Stimulated activated CD4-positive, alpha-beta T cell treated with anti-CD3 and anti-CD28 coated beads, Interleukin-15, amount 100 ng/mL, for 48 hours (primary cell): ENCODE measurements around the gene PRSS53.
"Not testable (repeated sequence)": the region's sequence is repeated elsewhere in the genome, so short reads cannot be mapped to it uniquely, and the experiment has no call there.

ENCODE experiments used
- DNase-seq, 2 donors: peaks; one replicate each; pipeline ENCODE4 v3.0.0-alpha.2; 2020; ENCODE audit warnings: low read depth in 2 of 2

Gene PRSS53

DNA sequence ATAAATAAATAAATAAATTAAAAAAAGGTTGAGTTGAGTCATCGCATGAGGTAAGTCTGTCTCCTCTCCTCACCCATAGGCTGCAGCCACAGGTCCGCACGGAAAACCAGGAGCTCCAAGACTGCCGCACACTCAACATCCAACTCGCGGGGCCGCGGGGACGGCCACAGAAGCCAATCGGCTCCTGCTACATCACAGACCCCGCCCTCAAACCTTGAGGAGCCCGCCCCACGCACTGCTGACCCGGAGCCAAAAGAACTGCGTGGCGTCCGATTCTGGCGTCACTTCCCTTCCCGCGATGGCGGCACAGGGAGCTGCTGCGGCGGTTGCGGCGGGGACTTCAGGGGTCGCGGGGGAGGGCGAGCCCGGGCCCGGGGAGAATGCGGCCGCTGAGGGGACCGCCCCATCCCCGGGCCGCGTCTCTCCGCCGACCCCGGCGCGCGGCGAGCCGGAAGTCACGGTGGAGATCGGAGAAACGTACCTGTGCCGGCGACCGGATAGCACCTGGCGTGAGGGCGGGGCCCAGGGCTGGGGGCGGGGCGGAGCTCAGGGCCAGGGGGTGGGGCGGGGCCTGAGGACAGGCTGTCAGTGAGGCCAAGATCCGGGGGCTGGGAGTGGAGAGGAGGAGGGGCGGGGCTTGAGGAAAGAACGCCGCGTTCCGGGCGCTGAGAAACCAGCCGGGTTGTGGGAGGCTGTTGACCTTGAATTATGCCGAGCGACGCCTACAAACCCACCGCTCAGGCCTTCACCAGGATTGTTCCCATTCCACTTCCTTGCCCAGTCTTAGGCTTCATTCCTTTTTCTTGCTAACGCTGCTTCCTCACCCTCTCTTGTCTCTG is 28.9 kb upstream of the PRSS53 start, which contains the start of gene KAT8:
Gene KAT8, plus strand, starts transcription at position 281 of the 839 bp plus-strand sequence. Its CDS starts 18 bp downstream, at position 299.
- peak; percentile 97 to 98 for DNase-seq

DNA sequence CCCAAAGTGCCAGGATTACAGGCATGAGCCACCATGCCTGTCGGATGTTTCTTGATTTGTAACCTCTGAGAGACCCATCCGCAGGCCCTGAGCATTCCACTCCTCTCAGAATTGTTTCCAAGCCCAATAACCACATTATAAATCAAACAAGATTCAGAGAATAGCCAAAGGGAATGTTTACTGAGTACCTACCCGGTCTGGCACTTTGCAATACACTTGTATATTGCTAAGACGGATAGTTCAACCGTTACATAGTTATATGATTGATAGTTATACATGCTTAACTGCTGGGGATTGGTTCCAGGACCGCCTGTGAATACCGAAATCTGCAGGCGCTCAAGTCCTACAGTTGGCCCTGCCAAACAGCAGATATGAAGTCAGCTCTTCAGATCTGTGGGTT is 25.7 kb upstream of the PRSS53 start:
- DNase-seq: no peak

DNA sequence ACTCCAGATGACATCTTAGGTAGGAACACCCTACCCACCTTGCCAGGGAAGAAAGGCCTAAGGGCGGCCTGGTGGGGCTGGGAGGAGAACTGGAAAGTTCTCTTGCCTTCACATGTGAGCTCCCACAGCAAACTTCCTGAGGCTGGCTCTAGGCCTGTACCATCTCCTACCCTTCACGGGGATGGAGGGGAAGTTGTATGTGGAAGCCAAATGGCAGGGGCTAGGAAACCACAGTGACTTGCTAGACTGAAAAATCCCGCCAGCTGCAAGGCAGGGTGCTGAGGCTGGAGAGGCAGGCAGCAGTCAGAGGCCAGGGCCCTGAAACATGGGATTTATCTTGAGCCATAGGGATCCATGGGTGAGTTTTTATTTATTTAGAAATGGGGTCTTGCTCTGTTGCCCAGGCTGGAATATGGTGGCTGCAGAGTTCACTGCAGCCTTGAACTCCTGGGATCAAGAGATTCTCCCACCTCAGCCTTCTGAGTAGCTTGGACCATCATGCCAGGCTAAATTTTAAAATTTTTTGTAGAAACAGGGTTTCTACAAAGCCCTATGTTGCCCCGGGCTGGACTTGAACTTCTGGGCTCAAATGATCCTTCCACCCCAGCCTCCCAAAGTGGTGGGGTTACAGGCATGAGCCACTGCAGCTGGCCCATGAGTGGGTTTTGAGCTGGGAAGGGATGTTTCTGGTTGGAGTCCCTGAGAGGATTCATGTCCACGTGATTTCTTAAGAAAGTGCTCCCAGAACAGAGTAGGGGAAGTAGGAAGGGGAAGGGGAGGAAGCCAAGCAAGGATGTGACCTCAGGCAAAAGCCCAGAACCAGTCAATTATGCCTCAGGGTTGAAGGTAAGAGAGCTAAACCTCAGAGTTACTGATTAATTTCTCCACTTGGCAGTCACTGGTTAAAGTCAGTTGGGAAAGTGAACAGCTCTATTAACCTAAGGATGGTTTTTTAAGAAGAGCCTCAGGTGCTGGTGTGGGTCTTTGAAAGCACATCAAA is 24.7 kb upstream of the PRSS53 start:
- no peak for DNase-seq

DNA sequence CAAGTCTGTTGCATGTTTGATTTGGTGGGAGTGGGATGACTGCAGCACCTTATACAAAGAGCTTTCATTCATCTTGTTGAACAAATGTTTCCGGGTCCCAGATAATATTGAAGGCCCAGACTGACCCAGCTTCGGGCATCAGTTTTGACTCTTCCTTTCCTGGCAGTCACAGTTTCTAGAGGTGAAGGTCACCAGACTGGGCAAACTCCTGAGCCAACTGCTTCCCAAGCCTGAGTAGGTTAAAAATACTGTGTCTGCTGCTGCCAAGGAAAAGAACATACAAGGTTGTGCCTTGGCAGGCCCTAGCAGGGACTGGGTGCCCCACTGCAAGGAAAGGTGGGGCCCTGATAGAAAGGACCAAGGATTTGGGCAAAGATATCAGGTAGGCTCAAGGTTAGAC is 24.0 kb upstream of the PRSS53 start:
- no peak for DNase-seq

DNA sequence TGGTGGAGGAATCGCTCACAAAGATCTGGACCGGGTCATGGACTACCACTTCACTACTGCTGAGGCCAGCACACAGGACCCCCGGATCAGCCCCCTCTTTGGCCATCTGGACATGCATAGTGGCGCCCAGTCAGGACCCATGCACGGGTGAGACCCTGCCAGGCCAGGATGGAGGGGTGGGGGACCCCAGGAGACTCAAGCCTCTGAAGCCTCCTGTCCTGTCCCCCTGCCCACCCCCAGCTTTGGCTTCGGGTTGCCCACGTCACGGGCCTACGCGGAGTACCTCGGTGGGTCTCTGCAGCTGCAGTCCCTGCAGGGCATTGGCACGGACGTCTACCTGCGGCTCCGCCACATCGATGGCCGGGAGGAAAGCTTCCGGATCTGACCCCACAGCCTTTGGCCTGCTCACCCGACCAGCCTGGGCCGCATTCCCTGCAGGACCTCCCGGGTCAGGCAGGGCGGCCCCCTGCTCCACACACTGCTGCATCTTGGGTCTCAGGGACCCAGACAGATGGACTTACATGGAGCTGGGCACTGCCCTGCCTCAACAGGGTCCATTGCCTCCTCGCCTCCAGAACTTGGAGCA is 23.2 kb upstream of the PRSS53 start:
- no peak for DNase-seq

DNA sequence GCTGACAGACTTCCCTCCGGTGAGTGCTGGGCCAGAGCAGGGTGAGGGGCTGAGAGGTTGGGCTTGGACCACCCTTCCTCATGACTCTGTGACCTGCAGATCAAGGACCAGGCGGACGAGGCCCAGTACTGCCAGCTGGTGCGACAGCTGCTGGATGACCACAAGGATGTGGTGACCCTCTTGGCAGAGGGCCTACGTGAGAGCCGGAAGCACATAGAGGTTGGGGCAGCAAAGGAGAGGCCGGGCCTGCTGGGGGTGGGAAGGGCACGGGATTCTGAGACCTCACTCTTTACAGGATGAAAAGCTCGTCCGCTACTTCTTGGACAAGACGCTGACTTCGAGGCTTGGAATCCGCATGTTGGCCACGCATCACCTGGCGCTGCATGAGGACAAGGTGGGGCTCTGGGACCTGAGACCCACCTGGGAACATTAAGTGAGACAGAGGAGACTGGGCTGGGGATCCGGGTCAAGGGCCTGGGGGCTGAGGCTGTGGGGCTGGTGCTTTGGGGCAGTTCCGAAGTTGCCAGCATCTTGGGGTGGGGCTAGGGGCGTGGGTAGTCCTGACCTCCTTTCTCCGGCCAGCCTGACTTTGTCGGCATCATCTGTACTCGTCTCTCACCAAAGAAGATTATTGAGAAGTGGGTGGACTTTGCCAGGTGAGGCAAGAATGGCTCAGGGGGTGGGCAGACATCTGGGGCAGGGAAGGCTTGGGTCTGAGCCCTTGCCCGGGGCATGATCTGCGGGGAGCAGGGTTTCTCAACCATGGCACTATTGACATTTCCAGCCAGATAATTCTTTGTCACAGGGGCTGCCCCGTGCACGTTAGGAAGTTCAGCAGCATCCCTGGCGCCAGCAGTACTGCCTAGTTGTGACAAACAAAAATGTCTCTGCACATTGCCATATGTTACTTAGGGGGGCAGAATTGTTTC is 21.6 kb upstream of the PRSS53 start:
- DNase-seq: no peak

DNA sequence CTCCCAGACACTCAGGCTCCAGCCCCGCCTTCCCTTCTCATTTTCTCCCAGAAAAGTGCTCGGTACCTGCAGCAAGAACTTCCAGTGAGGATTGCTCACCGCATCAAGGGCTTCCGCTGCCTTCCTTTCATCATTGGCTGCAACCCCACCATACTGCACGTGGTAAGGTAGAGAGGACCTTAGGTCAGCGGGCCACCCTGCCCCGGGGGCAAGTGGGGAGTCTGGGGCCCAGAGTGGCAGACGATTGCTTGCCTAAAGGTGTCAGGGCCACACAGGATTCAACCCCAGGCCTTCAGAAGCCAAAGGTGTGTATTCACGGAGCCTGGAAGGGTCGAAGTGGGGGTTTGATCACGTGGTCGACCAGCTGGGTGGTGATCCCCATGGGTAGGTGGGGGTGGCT is 20.9 kb upstream of the PRSS53 start:
- no peak for DNase-seq

DNA sequence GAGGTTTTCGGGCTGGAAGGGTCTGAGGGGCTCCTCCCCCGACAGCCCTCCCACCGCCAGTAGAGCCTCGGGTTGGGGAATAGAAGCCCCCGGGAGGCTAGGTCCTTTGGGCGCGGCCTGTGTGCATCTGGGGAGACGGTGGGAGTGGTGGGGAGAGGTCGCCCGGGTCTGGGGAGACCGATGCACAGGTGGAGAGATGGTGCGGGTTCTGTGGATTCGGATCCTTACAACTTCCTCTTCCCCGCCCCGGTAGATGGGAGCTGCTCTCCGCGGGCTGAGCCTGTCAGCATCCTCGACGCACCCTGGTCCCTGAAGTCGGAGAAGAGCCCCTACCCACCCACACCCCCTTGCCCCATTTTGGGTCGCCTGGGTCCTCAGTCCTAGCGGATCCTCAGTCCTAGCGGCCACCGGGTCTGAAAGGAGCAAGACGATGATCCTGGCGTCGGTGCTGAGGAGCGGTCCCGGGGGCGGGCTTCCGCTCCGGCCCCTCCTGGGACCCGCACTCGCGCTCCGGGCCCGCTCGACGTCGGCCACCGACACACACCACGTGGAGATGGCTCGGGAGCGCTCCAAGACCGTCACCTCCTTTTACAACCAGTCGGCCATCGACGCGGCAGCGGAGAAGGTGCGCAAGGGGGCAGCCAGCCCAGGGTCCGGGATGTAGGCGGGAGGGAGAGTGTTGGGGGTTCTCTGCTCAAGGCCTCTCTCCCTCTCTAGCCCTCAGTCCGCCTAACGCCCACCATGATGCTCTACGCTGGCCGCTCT is 20.2 kb upstream of the PRSS53 start:
- no peak for DNase-seq

DNA sequence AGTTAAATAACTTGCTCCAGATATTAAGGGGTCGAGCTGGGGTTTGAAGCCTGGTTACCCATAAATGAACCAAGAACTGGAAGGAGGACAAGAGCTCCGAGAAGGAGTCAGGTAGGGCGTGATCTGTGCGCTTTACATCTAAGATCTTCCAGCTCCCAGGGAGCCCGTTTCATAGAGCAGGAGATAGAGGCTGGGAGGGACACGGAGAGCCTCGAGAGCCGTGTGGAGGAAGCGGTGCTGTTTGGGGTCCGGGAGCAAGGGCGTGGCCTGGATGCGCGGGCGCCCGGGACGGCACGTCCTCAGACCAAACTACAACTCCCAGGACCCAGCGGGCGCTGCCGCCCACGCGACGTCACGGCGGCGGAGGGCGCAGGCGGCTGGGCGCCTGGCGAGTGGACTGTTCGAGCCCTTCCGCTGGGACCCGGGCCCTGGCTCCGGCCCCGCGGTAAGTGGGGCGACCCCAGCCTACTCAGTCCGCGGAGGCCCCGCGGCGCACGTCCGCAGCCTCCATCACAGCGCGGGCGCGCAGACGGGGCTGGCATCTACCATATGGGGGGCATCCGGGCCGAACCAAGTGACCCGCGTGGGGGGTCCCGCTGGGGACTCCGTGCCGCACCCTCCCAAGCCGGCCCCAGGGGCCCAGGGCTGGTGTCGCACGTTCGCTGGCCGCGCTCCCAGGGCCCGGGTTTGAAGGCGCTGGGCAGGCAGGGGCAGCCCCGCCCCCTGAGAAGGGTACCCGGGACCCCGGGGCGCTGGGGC is 19.5 kb upstream of the PRSS53 start, which contains the start of gene BCKDK:
Gene BCKDK, plus strand, starts transcription at position 352 of the 759 bp plus-strand sequence. CDS start 838 bp downstream, outside the sequence.
- DNase-seq: peak; percentile 55 to 73

DNA sequence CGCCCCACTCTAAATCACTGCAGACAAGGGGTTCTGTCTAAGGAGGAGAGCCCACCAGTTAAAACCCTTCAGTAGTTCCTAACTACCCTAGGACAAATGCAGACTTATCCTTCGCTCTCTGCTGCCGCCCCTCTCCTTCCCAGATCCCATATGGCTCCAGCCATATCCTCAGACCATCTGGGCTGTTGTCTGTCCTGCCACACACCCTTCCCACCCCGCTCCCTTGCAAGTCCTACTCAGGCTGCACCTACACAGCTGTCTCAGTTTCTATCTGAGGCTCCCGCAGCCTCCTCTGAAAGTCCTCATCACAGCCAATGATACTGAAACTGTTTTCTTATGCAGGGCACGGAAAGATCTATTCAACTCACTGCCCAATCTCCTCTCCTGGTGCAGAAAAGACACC is 18.7 kb upstream of the PRSS53 start:
- DNase-seq: peak; percentile 34 to 37

DNA sequence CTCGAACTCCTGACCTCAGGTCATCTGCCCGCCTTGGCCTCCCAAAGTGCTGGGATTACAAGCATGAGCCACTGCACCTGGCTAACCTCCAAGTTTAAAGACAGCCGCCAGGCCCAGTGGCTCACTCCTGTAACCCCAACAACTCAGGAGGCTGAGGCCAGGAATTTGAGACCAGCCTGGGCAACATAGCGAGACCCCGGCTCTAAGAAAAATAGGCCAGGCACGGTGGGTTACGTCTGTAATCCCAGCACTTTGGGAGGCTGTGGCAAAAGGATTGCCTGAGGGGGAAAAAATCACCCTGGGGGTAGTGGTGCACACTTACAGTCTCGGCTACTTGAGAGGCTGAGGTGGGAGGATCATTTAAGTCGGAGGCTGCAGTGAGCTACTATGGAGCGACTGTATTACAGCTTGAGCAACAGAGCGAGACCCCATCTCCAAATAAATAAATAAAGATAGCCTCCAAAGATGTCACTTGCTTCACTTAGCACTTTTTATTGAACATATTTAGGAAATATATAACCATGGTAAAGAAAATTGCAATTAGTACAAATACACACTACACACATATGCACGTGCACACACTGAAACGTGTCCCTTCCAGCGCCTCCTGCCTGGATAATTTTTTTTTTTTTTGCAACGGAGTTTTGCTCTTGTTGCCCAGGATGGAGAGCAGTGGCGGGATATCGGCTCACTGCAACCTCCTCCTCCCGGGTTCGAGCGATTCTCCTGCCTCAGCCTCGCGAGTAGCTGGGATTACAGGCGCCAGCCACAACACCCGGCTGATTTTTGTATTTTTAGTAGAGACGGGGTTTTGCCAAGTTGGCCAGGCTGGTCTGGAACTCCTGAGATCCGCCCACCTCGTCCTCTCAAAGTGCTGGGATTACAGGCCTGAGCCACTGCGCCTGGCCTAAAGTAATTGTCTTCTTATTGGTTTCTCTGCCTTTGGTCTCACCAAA is 18.0 kb upstream of the PRSS53 start:
- DNase-seq: no peak

DNA sequence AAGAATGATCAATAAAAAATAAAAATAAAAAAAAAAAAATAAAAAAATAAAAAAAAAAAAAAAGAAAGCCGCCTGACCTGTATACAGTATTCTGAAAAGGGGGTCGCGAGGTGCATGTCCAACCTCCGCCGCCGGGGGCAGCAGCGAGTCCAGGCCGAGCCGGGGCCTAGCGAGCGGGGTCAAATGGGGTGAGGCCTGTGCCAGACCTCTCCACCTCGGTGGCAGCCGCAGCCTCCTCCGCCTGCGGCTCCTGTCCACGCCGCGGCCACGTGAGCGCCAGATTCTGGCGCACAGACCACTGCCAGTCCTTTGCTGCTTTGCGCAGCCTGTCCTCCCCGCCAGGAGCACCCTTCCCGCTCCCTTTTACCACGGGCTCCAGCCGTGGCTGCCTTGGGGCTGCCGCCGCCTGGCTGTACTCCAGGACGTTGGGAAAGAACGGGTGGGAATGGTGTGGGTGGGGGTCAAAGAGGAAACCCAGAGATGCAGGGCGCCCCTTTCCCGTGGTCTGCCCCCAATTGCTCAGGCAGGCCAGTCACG is 17.0 kb upstream of the PRSS53 start:
- peak; percentile 67 to 81 for DNase-seq

DNA sequence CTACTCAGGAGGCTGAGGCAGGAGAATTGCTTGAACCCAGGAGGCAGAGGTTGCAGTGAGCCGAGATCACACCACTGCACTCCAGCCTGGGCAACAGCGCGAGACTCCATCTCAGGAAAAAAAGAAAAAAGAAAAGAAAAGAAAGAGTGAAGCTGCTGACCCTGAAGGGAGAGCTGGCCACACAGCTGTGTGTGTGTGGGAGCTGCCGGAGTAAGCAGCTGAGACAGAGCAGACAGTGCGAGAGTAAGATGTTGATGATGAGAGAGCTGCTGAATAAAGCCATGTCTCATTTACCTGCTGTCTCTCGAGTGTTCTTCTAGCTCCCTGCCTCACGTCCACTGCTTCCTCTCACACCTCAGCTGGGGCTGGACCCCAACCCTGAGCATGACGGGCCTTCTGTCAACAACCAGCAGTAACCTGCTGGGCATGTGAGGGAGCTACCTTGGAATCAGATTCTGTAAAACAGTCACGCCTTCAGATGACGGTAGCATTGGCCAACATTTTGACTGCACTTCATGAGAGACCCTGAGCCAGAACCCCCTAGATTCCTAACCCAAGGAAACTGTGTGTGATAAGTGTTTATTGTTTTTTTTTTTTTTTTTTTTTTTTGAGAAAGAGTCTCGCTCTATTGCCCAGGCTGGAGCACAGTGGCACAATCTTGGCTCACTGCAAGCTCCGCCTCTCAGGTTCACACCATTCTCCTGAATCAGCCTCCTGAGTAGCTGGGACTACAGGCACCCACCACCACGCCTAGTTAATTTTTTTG is 12.3 kb upstream of the PRSS53 start:
- DNase-seq: not testable (repeated sequence)

DNA sequence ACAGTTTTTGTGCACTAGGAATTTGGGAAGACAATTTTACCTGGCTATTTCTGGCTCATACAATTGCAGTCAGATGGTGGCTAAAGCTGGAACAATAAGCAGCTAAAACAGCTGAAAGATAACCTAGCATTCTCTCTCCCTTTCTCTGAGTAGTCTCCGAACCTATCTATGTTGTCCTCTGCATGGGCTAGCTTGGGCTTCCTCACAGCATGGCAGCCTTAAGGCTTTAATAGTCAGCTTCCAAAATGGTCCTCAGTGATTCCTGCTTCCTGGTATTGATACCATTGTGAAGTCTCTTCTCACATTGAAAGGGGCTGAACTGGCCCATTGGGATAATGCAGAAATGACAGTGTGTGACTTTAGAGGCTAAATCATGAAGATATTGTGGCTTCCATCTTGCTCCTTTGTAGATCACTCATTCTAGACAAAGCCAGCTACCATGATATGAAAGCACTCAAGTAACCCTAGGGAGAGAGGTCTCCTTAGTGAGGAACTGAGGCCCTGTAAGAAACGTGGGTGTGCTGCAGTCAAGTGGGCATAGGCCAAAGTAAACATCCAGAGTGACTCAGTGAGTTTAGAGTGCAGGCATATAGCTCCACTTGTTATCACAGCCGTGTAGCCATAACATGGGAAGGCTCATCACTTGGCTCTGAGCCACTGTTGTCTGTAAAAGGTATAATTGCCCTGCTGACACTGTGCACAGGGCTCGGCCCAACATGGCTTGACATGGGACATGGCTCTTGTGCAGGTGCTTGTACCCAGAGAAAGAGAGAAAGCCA is 11.3 kb upstream of the PRSS53 start:
- no peak for DNase-seq

DNA sequence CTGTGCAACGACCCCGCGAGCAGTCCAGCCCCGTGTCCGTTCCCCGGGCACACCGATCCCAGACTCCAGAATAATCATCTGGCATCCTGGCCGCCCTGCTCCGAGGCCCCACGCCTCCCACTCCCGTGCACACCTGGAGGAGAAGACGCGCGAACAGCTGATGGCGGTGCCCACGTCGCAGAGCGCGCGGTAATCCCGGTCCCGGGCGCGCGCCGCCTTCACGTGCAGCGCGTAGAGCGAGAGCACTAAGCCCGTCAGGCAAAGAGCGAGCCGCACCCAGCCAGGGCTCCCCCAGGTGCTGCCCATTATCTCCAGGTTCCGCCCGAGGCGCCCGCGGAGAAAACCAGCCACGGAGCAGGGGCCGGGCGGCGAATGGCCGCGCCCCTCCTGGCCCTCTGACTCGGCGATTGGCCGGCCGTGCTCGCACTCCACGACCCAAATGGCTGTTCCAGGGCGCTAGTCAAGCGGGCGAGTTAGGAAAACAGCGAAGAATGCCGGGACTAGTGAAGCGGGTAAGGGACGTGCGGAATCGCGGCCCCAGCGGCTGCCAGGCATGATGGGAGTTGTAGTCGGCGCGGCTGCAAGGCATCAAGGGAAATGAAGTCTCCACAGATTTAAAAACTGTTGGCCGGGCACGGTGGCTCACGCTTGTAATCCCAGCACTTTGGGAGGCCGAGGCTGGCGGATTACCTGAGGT is 5.8 kb upstream of the PRSS53 start, which contains the start of gene VKORC1:
Gene VKORC1, minus strand, starts transcription at position 374 of the 697 bp plus-strand sequence. Its CDS starts 68 bp downstream, at position 306.
- DNase-seq: peak; percentile 86 to 91

DNA sequence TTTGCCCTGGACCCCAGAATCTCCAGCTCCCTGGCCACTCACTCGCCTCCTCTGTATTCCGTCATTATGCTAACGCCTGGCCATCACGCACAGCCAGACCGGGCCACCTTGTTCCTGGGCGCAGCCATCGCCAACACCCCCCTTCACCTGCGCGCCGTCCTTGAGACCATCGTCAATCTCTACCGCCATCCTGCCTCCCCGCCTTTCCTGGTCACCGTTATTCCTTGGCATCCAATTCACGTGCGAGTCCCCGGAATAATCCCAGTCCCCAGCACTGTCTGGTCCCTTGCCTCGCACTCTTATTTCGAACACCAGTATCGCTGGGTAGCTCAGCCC is 5.3 kb upstream of the PRSS53 start:
- no peak for DNase-seq
